ENCODE measurements around the gene SPOCD1. TPM values are rescaled to one million over a fixed set of nuclear protein-coding genes. Genes with fewer than 3 reads are reported as not detected.
A peak's percentile ranks its signal among the peaks of the same experiment; 100 is the strongest.

Gene SPOCD1
- polyA plus RNA-seq, 3 donors = not detected

- no peak overlapping the region for H3K4me3 ChIP-seq (replicated peaks in 1 of 3; ENCODE audit: low read depth in 2 of 3, low read length in 3 of 3)
- no peaks in the 10 kb centered on the region for H3K4me1 ChIP-seq (ENCODE audit: control insufficient read depth in 1 of 2, insufficient read depth in 2 of 2, low read length in 2 of 2)
- Mint-ChIP-seq H3K4me1 (peaks cover 11% of the 10 kb centered on the region), H3K4me3 (no peak overlapping the region), H3K27me3 (ENCODE audit: low read depth in 3 of 3) (peaks cover 54 to 63% (median 55%) of the 10 kb centered on the region in 3 donors), H3K9me3 (peaks cover 0 to 16% (median 7%) of the 10 kb centered on the region in 7 donors), H3K27ac (no peak overlapping the region), H3K36me3 (peaks cover 5 to 9% of the 10 kb centered on the region in 2 donors)
- no peak for DNase-seq
- H3K27me3 ChIP-seq (ENCODE audit: control insufficient read depth in 2 of 2, insufficient read depth in 2 of 2, low read length in 2 of 2) = peaks cover 36 to 44% of the 10 kb centered on the region in 2 donors
- H3K9ac ChIP-seq (ENCODE audit: insufficient read depth, low read length, poor library complexity, severe bottlenecking) = no peak overlapping the region
- H3K27ac ChIP-seq (ENCODE audit: low read depth in 1 of 2, low read length in 2 of 2) = no peak overlapping the region
- no peak for TF ChIP-seq CTCF (IDR thresholded peaks at IDR 0.05)
- H4K20me1 ChIP-seq (ENCODE audit: insufficient read depth, low read length) = no peaks in the 10 kb centered on the region
- H3K36me3 ChIP-seq (replicated peaks in 1 of 2; ENCODE audit: control insufficient read depth in 1 of 2, insufficient read depth in 2 of 2, low read length in 2 of 2) = no peaks in the 10 kb centered on the region
- H3K79me2 ChIP-seq (ENCODE audit: insufficient read depth, low read length) = no peaks in the 10 kb centered on the region
- WGBS (ENCODE audit: insufficient coverage) = 96% methylated on average over 5 of the region's 5 CpGs
- H2AFZ ChIP-seq (ENCODE audit: insufficient read depth, low read depth, low read length, poor library complexity, severe bottlenecking) = no peak overlapping the region
- peaks cover 0 to 20% of the 10 kb centered on the region in 2 donors for H3K9me3 ChIP-seq (replicated peaks in 1 of 2; ENCODE audit: control insufficient read depth in 1 of 2, insufficient read depth in 1 of 2, low read length in 2 of 2)
- intact Hi-C loops (cut with micrococcal nuclease) = no loop called here
- no peak overlapping the region for H3K4me2 ChIP-seq (replicated peaks; ENCODE audit: extremely low read depth, low read length, poor library complexity, severe bottlenecking)
These were observed 39.8 kb downstream of the SPOCD1 start for GRCh38 chr1:31776032-31776431.

- H3K4me2 ChIP-seq (replicated peaks; ENCODE audit: extremely low read depth, low read length, poor library complexity, severe bottlenecking) = no peak overlapping the region
- H3K27me3 ChIP-seq (ENCODE audit: control insufficient read depth in 2 of 2, insufficient read depth in 2 of 2, low read length in 2 of 2) = peaks cover 36 to 50% of the 10 kb centered on the region in 2 donors
- peaks cover 0 to 16% (median 9%) of the 10 kb centered on the region in 7 donors for H3K9me3 Mint-ChIP-seq
- H3K27ac Mint-ChIP-seq = no peak overlapping the region
- peaks cover 5 to 9% of the 10 kb centered on the region in 2 donors for H3K36me3 Mint-ChIP-seq
- H3K27me3 Mint-ChIP-seq (ENCODE audit: low read depth in 3 of 3) = peaks cover 60 to 69% (median 61%) of the 10 kb centered on the region in 3 donors
- no peak overlapping the region for H3K4me3 ChIP-seq (replicated peaks in 1 of 3; ENCODE audit: low read depth in 2 of 3, low read length in 3 of 3)
- H3K79me2 ChIP-seq (ENCODE audit: insufficient read depth, low read length) = no peaks in the 10 kb centered on the region
- 90% methylated on average over 6 of the region's 10 CpGs for WGBS (ENCODE audit: insufficient coverage)
- no peak for DNase-seq
- no peak for TF ChIP-seq CTCF (IDR thresholded peaks at IDR 0.05)
- H3K9ac ChIP-seq (ENCODE audit: insufficient read depth, low read length, poor library complexity, severe bottlenecking) = no peak overlapping the region
- no peaks in the 10 kb centered on the region for H3K4me1 ChIP-seq (ENCODE audit: control insufficient read depth in 1 of 2, insufficient read depth in 2 of 2, low read length in 2 of 2)
- no peaks in the 10 kb centered on the region for H4K20me1 ChIP-seq (ENCODE audit: insufficient read depth, low read length)
- H3K4me1 Mint-ChIP-seq = peaks cover 11% of the 10 kb centered on the region
- no peak overlapping the region for H2AFZ ChIP-seq (ENCODE audit: insufficient read depth, low read depth, low read length, poor library complexity, severe bottlenecking)
- peaks cover 0 to 20% of the 10 kb centered on the region in 2 donors for H3K9me3 ChIP-seq (replicated peaks in 1 of 2; ENCODE audit: control insufficient read depth in 1 of 2, insufficient read depth in 1 of 2, low read length in 2 of 2)
- no peak overlapping the region for H3K27ac ChIP-seq (ENCODE audit: low read depth in 1 of 2, low read length in 2 of 2)
- no peaks in the 10 kb centered on the region for H3K36me3 ChIP-seq (replicated peaks in 1 of 2; ENCODE audit: control insufficient read depth in 1 of 2, insufficient read depth in 2 of 2, low read length in 2 of 2)
- H3K4me3 Mint-ChIP-seq = peak overlapping the region in 1 of 2 donors; percentile 51
- intact Hi-C loops (cut with micrococcal nuclease) = no loop called here
These were observed 40.4 kb downstream of the SPOCD1 start for GRCh38 chr1:31775210-31775999.

Data from CD14-positive monocyte (primary cell).